GM21360 (cell line): Measurements from ENCODE around the gene NPHP4.
"Not testable (repeated sequence)": the region's sequence is repeated elsewhere in the genome, so short reads cannot be mapped to it uniquely, and the experiment has no call there.

ENCODE experiments used
- ATAC-seq: cut with Tn5 transposase; IDR thresholded peaks from one replicate; pipeline ENCODE4 v1.9.1; 2021; ENCODE audit warnings: mild to moderate bottlenecking, moderate library complexity; ENCODE audit not compliant: unreplicated experiment

NPHP4 gene

DNA sequence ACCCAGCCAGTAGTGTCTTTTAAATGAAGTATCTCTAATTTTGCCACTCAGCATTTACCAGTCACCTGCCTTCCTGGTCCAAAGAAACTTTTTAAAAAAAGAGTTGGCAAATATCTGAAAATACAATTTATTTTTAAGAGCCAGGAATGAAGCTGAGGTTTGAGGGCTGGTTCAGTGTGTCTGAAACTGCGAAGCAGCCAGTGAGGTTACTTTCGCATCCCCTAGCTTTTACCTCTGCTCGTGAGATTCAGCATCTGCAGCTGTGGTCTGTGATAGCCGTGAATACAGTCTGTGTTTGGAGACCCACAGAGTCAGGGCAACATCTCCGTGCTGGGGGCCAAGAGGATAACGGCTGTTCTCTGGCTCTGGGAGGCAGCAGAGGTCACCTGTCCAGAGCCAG is 32.2 kb upstream of the NPHP4 start:
- no peak for ATAC-seq

GRCh38 chr1:6023346-6023745 is 31.1 kb upstream of the NPHP4 start:
- no peak for ATAC-seq

DNA sequence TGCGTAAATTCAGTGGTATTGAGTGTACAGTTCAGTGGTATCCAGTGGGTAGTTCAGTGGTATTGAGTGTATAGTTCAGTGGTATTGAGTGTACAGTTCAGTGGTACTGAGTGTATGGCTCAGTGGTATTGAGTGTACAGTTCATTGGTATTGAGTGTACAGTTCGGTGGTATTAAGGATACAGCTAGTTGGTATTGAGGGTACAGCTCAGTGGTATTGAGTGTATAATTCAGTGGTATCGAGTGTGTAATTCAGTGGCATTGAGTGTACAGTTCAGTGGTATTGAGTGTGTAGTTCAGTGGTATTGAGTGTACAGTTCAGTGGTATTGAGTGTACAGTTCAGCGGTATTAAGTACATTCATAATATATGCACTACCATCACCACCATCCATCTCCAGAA is 30.0 kb upstream of the NPHP4 start:
- no peak for ATAC-seq

DNA sequence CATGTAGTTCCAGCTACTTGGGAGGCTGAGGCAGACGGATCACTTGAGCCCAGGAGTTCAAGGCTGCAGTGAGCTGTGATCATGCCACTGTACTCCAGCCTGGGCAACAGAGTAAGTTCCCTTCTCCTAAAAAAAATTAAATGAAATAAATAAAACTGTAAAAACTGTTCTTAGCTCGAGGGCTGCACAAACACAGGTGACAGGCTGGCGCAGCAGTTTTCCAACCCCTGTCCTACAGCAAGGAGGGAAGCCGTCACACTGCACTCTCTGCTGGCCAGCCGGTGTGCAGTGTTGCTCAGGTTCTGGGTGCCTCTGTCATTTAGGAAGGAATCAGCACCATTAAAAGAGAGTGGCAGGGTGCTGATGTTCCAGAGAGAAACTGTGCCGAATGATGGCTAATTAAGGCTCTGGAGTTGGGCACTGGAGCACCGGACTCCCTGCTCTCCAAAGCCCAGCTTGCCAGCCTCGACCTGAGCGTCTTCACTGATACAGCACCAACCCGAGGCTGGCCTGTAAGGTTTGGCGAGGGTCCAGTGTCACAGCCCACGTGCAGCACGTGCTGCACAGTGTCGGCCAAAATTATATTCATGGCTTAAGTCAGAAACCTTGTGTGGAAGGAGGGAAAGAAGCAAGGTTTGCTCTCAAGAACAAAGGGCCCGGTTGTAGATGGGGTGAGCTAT is 27.1 kb upstream of the NPHP4 start:
- ATAC-seq: no peak

- not testable (repeated sequence) for ATAC-seq
Observed at GRCh38 chr1:6017654-6018053, 25.4 kb upstream of the NPHP4 start.

GRCh38 chr1:6016191-6016865 is 24.1 kb upstream of the NPHP4 start:
- no peak for ATAC-seq

GRCh38 chr1:6014130-6014999 is 22.1 kb upstream of the NPHP4 start:
- ATAC-seq: no peak

GRCh38 chr1:6013491-6013890 is 21.3 kb upstream of the NPHP4 start:
- no peak for ATAC-seq

DNA sequence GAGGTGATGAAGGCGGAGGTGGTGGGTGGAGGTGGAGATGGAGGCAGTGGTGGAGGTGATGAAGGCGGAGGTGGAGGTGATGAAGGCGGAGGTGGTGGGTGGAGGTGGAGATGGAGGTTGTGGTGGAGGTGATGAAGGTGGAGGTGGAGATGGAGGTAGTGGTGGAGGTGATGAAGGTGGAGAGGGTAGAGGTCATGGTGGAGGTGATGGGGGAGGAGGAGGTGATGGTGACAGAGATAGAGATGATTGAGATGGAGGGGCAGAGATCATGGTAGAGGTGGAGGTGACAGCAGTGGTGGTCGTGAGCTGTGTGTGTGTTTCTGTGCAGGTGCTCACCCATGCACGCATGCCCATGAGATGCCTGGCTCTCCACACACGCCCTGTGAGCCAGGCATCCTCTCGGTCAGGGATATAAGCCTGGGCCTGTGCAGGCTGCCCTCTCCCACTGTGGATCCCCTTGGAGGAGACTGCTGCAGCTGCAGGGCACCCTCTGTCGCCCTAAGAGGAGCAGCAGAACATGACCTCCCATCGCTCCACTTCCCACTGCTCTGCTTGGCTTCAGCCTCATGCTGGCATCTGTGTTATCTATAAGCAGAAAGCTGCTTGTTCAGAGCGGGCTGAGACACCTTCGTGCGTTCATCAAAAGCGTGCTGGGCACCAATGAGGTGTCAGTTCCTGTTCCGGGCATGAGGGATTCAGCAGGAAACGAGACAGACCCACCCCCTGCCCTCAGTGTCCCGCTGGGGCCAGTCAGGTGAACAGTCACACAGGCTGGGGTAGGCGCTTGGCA is 20.5 kb upstream of the NPHP4 start:
- no peak for ATAC-seq

- ATAC-seq: no peak
Observed at GRCh38 chr1:6011946-6012258, 19.7 kb upstream of the NPHP4 start.

DNA sequence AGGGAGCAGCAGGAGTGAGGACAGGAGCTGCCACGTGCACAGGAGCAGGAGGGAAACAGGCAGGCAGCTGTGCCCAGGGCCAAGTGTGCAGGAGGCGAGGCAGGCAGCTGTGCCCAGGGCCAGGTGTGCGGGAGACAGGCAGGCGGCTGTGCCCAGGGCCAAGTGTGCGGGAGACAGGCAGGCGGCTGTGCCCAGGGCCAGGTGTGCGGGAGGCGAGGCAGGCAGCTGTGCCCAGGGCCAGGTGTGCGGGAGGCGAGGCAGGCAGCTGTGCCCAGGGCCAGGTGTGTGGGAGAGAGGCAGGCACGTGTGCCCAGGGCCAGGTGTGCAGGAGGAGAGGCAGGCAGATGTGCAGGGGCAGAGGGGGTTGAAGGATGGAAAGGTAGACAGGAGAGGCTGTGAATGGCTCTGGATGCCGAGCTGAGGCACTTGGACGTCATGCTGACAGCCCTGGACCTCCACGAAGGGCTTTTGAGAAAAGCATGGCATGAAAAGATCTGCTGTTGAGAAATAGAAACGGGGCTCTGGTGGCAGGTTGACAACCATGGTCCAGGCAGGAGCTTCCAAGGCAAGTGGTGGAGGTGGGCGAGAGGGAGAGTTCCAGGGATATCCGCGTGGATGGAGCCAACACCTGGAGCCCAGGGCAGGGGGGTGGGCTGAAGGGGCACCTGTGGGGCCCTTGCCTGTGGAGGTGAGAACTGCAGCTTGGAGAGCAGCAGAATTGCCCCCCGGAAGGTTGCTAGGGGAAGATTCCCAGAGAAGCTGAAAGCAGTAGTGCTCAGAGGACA is 19.1 kb upstream of the NPHP4 start:
- no peak for ATAC-seq

DNA sequence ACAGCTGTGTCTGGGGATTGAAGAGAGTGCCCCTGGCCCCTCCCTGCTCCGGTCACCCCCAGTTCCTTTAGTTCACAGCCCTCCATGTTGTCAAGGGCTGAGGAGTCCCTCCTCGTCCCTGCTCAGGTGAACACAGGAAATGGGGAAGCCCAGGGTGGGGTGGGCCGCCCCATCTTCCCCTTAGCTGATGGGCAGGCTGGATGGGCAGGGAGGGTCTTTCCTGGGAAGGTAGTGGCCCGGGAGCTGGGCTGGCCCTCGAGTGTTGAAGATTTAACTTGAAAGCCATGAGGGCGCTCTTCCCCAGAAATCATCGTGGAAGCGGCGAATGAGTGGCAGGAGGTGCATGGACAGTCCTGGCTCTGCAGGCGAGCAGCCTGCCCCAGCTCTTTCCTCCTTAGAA is 18.3 kb upstream of the NPHP4 start:
- ATAC-seq: no peak

DNA sequence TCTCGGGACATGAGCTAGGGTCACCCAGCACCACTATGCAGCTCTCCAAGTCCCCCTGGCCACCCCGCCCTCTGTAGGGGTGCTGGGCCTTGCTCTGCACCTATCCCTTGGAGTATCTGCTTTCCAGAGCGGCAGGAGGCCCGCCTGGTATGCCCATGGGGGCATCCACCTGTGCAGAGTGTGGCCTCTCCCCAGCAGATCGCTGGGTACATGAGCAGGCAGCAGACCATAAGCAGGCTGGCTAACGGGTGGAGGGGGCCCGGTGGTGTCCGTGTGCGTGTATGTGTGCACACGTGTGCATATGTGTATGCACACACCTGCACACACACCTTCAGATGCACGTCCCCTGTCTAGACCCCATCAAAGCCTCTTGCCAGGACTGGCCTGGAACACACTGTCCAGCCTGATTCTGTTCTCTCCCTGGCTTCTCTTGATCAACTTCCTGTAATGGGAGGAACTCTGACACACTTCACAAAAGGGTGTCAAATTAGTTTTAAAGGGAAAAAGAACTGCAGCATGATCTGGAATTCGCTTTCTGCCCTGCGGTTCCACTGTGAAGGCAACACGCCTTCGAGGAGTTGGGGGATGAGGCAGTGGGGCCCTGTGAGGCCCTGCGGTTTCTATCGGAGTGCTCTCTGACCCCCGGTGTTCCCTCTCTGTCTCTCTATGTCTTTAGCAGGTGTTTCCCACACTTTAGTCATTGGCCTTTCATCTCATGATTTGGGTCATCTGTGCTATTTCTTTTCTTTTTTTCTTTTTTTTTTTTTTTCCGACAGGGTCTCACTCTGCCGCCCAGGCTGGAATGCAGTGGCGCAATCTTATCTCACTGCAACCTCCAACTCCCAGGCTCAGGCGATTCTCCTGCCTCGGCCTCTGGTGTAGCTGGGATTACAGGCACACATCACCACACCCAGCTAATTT is 17.2 kb upstream of the NPHP4 start:
- no peak for ATAC-seq

DNA sequence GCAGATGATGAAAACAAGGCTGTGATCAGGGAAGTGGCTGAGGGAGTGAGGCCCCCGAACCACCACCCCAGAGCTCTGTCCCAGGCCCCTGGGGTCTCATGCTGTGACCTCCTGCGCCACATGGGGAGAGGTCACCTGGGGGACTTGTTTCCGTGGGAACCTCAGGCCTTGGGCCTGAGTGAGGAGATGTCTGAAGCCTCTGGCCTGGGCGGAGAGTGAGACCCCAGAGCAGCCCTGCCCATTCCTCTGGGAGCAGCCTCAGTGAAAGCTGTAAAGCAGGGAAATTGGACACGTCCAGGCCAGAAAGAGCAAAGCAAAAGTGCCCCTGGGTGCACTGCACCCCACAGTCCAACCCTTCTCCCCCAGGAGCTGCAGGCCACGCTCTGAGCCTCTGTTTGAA is 16.5 kb upstream of the NPHP4 start:
- no peak for ATAC-seq

DNA sequence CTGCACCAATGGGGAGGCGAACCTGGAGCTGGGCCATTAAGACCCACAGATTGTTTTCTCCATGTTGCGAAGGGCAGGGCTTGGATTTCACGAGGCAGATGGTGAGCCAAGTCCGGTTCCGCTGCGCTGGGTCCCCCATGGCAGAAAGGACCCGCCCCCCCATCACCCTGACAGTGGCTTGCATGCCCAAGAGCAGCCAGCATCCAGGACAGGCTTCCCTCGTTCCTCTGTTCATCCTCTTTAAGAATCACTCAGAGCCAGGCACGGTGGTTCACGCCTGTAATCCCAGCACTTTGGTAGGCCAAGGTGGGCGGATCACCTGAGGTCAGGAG is 15.8 kb upstream of the NPHP4 start:
- no peak for ATAC-seq

DNA sequence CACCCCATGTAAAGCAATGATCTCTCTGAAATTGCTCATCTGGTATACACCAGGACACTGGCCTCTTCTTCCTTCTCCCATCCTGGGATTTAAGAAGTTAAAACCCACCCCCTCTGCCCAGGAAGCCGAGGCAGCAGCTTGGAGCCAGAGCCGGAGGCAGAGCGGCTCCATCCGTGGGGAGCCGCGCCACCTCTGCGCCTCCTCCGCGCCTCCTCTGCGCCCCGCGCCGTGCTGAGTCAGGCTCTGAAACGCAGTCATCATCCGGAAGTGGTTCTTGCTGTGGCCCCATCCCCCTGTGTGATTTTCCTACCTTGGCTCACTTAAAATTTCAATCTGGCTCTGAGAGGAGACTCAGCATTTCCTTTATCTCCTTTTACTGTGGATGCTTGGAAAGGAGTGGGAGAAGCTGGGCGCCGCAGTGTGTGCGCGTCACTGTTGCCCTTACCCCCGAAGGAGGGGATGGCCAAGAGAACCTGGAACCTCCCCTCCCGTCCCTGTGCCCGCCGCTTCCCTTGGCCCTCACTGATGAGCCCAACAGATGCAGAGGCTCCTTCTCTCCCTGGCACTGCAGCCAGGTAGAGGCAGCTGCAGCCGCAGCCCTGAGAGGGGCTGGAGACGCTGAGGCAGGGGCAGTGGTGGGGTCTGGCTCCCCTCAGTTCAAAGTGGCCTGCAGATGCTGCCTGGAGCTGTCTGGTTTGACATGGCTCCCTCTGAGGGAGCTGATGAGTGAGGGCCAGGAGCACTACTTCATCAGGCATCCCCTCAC is 15.3 kb upstream of the NPHP4 start:
- no peak for ATAC-seq

DNA sequence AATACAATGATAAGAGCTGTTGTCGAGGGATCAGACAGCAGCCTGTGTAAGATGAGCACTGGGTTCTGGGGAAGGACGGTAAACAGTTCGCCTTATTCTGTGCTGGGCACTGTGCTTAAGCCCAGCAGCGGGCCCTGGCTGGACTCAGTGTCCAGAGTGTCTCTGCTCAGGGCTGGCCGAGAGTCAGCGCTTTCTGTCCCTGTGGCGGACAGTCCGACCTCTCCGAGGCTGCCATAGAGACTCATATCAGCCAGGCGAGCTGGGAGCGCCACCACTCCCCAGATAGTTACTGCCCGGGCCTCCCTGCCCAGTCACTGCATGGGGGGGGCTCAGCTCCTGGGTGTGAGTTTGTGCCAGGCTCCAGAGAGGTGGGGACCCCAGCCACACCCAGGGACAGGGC is 14.7 kb upstream of the NPHP4 start:
- no peak for ATAC-seq

DNA sequence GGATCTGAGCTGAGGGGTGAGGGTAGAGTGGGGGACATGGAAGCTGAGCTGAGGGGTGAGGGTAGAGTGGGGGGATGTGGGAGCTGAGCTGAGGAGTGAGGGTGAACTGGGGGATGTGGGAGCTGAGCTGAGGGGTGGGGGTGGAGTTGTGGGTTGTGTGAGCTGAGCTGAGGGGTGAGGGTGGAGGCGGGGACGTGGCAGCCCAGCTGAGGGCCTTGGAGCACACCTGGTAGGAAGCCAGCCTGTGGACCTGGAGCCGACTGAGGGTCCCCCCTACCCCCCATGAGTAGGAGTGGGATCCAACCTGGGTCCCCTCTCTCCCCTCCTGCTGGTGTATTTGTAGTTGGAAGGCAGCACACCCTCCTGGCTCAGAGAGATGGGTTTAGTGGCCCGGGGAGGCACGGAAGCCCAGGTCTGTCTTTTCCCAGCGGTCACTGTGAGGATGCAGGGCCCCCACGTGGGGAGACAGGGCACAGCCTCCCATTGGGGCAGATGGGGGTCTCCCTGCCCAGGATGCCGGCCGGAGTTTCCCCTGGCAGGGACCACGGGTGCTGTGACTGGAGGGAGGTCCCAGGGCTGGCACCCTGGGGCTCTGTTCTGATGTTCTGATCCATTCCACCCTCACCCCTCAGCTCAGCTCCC is 13.2 kb upstream of the NPHP4 start:
- no peak for ATAC-seq
